ENCODE measurements around the gene ALX3. TPM values are rescaled to one million over a fixed set of nuclear protein-coding genes. Genes with fewer than 3 reads are reported as not detected.

ALX3 gene
- total RNA-seq, 4 donors from 2014 or later = not detected

- Histone ChIP-seq H3K4me3 (replicated peaks in 1 of 3) (no peak overlapping the region), H3K36me3 (peaks cover 43 to 49% of the 10 kb centered on the region in 2 donors), H3K9me3 (no peaks in the 10 kb centered on the region), H3K27ac (no peak overlapping the region), H3K27me3 (no peaks in the 10 kb centered on the region), H3K4me1 (no peaks in the 10 kb centered on the region)
- WGBS, 2 donors = 79 to 88% methylated on average over 7 of the region's 7 CpGs
- DNase-seq = no peak
- intact Hi-C loops (cut with DNase I) = loop anchor here (5.0 kb wide), 1 partner anchor 44 kb away; no protein-coding TSS in a partner anchor
- TF ChIP-seq CTCF (IDR thresholded peaks at IDR 0.05) (no peak), POLR2A (IDR thresholded peaks at IDR 0.05) (no peak)
Measured at GRCh38 chr1:110057963-110058518, 12.4 kb downstream of the ALX3 start.

- no peak overlapping the region for H3K27ac ChIP-seq
- peaks cover 53 to 61% of the 10 kb centered on the region in 2 donors for H3K36me3 ChIP-seq
- intact Hi-C loops (cut with DNase I) = loop anchor here (5.0 kb wide), 1 partner anchor 46 kb away; no protein-coding TSS in a partner anchor
Measured at GRCh38 chr1:110056776-110057175, 13.7 kb downstream of the ALX3 start.

GRCh38 chr1:110056285-110056683 lies 14.2 kb downstream of the ALX3 start:
- Histone ChIP-seq H3K36me3 (peaks cover 56 to 66% of the 10 kb centered on the region in 2 donors), H3K9me3 (no peaks in the 10 kb centered on the region), H3K4me1 (no peaks in the 10 kb centered on the region), H3K27ac (no peak overlapping the region), H3K27me3 (no peaks in the 10 kb centered on the region), H3K4me3 (replicated peaks in 1 of 3) (no peak overlapping the region)
- TF ChIP-seq POLR2A (IDR thresholded peaks at IDR 0.05) = no peak
- TF ChIP-seq CTCF (IDR thresholded peaks at IDR 0.05) = no peak
- 87 to 95% methylated on average over 4 of the region's 4 CpGs for WGBS, 2 donors
- no peak for DNase-seq
- intact Hi-C loops (cut with DNase I) = loop anchor here (5.0 kb wide), 1 partner anchor 46 kb away; no protein-coding TSS in a partner anchor

More at GRCh38 chr1:110056776-110057175, 13.7 kb downstream of the ALX3 start:
- H3K27me3 ChIP-seq = no peaks in the 10 kb centered on the region
- H3K9me3 ChIP-seq = no peaks in the 10 kb centered on the region
- 88 to 96% methylated on average over 3 of the region's 3 CpGs for WGBS, 2 donors
- DNase-seq = no peak
- no peak for TF ChIP-seq CTCF (IDR thresholded peaks at IDR 0.05)
- no peak for TF ChIP-seq POLR2A (IDR thresholded peaks at IDR 0.05)
- no peak overlapping the region for H3K4me3 ChIP-seq (replicated peaks in 1 of 3)
- H3K4me1 ChIP-seq = no peaks in the 10 kb centered on the region

- 92 to 95% methylated on average over 5 of the region's 5 CpGs for WGBS, 2 donors
- intact Hi-C loops (cut with DNase I) = loop anchor here (5.0 kb wide), 1 partner anchor 47 kb away; no protein-coding TSS in a partner anchor
- Histone ChIP-seq H3K9me3 (no peaks in the 10 kb centered on the region), H3K4me1 (no peaks in the 10 kb centered on the region), H3K27me3 (no peaks in the 10 kb centered on the region), H3K36me3 (peaks cover 60 to 72% of the 10 kb centered on the region in 2 donors), H3K27ac (no peak overlapping the region), H3K4me3 (replicated peaks in 1 of 3) (no peak overlapping the region)
- TF ChIP-seq CTCF (IDR thresholded peaks at IDR 0.05) = no peak
- no peak for DNase-seq
Measured at GRCh38 chr1:110055493-110056284, 14.8 kb downstream of the ALX3 start.

Measured in thyroid gland (tissue), 4 donors.